Cardiac septum (tissue), 1 donor: ENCODE measurements around the gene SCN8A. TPM values are rescaled to one million over a fixed set of nuclear protein-coding genes. Genes with fewer than 3 reads are reported as not detected.

ENCODE experiments used
- DNase-seq: peaks from one replicate; pipeline ENCODE4 v3.0.0-alpha.2; 2020; ENCODE audit warnings: low spot score
- intact Hi-C: fragments of 100-400 bp; cut with DNase I; formaldehyde crosslinking; loops from one replicate; pipeline ENCODE4 v1.14.0; 2022
- total RNA-seq: library from RNA; stranded (reverse); fragmentation: NEBNext Ultra II Directional; extraction: Animal tissue kit (Norgen Biotek cat#: 25700); gene quantifications from one replicate; pipeline ENCODE4 v1.2.1, GENCODE V29; 2021
- donor health status: DM: no; HTN: no; CAD: no.

SCN8A gene
- total RNA-seq, 1 donor from 2014 or later, result 0.19 TPM

DNA sequence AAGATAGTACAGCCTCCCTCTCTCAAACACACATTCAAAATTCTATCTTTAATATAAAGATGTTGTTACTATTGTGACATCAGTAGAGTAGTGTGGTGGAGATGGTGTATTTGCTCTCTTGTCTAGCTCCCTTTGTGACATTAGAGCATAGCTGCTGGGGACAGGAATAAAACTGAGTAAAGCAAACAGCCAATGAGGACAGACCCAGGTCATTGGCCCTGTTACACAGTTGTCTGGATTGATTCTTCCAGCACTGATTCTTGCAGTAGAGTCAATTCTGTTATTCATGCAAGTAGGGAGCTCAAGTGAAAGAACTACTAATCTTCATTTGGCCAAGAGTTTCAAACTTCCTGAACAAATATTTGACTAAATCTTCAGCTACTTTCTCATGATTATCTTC, 72.4 kb downstream of the SCN8A start:
- intact Hi-C loops, result no loop called here

DNA sequence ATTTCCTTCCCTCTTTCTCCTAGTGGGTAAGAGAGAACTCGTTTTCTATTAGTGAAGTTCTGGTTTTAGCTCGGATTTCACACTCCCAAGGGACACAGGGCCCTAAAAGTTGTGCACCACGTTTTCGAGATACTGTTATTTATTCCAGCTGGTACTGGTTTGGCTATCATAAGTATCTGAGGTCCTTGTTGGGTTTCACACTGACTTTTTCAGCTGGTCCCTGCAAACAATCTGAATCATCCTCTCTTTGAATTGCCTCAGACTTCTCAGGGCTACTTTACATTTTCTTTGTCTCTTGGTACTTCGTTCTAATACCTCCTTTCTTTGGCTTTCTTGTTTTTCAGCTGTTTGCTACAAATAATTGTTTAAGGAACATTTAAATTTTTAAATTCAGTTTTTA, 75.7 kb downstream of the SCN8A start:
- DNase-seq, result no peak
- intact Hi-C loops, result no loop called here

More for the DNA sequence above, 72.4 kb downstream of the SCN8A start:
- DNase-seq, result no peak

DNA sequence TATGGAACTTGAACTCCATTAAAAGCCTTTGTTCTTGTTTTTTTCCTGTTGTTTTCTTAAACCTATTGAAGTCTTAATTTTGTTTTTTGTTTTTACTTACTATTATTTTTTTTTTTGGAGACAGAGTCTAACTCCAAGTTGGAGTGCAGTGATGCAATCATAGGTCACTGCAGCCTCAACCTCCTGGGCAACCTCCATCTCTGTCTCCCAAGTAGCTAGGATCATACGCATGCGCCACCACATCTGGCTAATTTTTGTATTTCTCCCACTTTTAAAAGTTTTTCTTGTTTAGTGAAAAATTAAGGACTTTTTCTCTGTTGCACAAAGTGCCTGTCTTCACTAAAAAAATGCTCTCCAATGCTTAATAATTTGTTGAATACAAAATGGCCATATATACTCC, 76.2 kb downstream of the SCN8A start:
- intact Hi-C loops, result no loop called here

DNA sequence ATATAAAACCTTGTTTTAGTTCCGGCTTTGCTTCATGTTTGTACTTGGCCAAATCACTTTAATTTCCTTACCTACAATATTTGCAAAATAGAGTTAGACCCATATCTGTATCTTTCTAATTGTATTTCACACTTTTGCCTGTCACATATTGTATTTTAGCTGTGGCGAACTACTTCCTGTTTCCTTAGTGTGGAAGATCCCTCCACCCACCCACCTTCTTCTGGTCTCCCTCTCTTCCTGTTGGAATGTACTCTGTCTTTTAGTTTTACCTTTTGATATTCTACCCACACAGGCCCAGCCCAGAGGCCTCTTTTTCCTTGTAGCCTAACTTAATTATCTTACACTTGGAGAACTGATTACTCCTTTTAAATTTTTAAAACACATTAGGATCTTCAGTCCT, 78.2 kb downstream of the SCN8A start:
- no peak for DNase-seq
- intact Hi-C loops, result no loop called here

More for the DNA sequence above, 76.2 kb downstream of the SCN8A start:
- no peak for DNase-seq

DNA sequence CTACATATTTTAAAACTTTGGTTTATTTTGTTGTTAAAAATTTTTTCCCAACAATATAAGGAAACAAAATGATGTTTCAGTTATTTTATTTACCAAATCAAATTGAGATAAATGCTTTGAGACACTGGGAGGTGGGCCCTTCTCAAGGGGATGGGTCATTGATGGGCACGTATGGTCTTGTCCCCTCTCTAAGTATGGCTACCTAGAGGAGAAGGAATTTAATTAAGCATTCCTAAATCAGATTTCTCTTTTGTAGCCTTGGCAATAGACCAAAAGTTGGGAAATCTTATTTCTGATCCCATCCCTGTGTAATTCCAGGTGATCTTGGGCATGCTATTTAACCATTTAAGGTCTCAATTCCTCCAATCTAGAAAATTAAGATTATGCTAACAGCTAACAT, 79.0 kb downstream of the SCN8A start:
- DNase-seq, result no peak
- intact Hi-C loops, result no loop called here

DNA sequence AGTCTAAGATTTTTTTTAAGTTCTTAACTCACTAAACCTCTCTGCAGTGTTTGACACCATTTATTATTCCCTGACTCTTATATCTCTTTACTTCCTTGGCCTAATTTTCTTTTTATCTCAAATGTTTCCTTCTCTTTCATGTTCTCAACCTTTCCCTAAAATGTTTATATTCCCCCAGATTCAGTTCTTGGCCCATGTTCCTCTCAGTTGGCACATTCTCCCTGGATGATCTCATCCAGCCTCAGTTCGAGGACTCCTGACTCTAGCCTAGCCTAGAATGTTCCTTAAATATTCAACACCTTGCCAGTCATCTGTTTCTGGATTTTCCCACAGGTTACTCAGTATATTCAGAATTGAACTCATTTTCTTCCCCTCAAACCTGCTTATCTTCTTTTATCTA, 81.3 kb downstream of the SCN8A start:
- DNase-seq, result no peak
- intact Hi-C loops, result no loop called here

DNA sequence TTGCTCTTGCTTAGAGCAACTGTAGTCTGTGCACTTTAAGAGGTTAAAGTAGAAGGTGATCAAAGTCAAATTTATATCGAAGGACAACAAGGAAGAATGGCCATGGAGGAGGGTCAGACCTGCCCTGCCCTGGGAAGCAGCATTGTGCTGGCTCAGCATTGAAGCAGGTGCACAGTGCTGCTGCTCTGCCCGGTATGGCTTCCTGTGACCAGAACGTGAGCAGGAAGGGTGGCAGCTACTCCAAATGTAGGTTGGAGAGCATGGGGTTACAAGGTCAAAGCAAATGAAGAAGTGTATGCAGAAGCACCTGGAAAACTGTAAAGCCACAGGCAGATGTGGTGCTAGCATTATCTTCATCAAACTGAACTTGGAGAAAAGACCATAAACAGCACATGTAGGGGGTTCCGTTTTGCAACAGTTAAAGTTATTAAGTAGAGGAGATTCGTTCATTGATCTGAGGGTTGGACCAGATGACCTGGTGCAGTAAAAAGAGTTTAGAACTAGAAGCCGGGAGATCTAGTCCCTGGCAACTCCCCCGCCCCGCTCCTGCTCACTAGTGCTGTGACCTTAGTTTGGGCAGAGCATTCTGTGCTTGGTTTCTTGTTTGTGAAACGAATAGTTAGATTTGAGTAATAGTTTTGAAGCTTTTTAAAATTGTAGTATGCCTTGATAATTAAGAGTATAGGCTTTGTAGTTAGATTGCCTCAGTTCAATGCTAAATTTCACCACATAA, 84.2 kb downstream of the SCN8A start:
- intact Hi-C loops, result no loop called here

DNA sequence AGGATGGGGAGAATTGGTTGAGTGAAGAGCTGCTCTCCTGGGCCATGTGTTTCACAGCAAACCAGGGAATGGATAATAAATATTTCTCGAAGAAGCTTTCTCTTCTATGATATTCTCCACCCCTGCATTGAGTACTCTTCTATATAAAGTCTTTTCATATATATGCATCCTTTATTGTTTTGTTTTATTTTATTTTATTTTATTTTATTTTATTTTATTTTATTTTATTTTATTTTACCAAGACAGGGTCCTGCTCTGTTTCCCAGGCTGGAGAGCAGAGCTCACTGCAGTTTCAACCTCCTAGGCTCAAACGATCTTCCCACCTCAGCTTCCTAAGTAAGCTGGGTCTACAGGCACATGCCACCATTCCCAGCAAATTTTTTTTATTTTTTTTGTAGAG, 85.8 kb downstream of the SCN8A start:
- intact Hi-C loops, result no loop called here
- no peak for DNase-seq

More for the DNA sequence above, 84.2 kb downstream of the SCN8A start:
- DNase-seq, result no peak

DNA sequence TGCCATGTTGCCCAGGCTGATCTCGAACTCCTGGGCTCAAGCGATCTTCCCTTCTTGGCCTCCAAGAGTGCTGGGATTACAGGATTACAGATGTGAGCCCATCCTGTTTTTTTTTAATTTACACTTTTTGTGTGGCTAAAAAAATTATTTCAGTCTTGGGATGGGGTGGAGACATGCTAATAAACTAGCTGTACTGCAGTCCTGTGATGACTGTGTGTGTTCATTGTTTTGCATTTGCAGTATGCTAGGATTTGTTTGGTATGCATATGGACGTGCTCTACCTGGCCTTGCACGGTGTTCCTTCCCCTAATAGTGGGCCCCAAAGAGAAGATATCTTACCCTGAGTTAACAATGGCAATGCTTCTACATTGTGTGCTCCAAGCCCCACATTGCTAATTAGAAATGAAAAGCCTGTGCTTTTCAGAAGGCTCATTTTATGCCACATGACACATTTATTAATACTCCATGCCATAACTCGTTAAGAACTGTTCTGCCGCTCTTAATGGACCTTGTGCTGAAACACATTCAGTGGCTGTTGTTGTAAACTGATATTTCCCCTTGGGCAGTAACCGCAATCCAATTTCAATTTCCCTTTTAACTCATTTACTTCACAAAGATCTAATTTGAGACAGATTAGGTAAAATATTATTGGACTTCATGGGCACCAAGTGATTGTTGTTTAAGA, 86.4 kb downstream of the SCN8A start:
- no peak for DNase-seq
- intact Hi-C loops, result no loop called here

DNA sequence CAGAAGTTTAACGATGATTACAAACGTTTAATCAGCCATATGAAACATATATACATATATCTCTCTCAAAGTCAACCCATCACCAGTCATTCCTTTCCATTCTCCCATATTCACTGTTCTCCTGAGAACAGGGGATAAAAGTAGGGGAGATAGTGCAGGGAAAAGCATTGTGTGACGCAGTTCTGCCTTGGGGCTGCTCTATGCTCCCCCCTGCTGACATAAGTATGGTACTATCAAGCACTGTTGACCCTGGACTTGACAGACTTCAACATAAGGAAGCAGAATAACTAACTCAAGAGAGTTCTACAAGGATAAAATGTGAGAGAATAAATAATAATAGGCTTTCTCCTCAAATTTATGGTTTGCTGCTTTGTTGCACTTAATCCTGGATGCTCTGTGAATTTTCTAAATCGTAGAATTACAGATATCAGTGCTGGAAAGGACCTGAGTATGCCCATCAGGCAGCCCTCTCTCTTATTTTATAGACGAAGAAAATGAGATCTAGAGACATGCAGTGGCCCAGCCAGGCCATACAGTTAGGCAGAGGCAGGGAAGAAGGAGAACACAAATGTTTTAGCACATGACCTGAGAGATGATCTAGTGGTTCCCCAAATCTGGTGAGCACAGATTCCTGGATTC, 87.2 kb downstream of the SCN8A start:
- intact Hi-C loops, result no loop called here

DNA sequence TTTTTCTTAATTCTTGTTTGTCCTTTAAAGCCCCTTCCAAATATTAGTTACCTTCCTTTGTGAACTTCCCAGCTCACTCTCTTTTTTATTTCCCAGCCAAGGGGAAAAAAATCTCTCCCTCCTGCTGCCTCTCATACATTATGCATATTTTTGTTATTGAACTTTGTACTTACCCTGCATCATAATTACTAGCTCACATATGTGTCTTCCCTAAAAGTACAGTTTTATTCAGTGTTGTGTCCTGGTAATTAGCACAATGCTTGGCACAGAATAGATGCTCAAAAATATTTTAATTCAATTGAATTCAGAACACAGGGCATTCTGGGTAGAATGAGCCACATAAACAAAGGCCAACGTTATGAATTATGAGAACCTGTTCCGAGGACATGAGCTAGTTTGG, 91.9 kb downstream of the SCN8A start:
- intact Hi-C loops, result loop anchor here (10.0 kb wide), 1 partner anchor 192 kb away; no protein-coding TSS in a partner anchor

More for the DNA sequence above, 87.2 kb downstream of the SCN8A start:
- no peak for DNase-seq

DNA sequence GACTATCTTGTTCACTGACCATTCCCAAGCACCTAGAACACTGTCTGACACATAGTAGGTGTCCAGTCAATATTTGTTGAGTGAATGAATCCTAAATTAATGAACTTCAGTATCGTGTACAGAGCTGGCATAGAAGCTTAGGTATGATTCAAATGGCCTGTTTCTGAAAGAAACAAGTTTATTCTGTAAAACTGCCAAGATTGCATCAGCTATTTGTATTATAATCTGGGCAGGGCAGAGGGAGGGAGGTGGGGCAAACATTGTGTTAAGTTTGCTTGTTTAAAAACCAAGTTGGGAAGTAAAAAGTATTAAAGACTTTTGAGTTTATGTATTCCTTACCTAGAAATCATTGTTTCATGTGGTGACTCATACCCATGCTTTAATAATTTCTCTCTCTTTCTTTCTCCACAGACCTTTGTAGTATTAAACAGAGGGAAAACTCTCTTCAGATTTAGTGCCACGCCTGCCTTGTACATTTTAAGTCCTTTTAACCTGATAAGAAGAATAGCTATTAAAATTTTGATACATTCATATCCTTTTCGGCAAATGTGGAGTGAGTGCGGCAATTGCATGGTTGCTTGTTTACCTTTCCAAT, 92.8 kb downstream of the SCN8A start:
- intact Hi-C loops, result loop anchor here (10.0 kb wide), 1 partner anchor 191 kb away; no protein-coding TSS in a partner anchor

More for the DNA sequence above, 91.9 kb downstream of the SCN8A start:
- DNase-seq, result no peak

DNA sequence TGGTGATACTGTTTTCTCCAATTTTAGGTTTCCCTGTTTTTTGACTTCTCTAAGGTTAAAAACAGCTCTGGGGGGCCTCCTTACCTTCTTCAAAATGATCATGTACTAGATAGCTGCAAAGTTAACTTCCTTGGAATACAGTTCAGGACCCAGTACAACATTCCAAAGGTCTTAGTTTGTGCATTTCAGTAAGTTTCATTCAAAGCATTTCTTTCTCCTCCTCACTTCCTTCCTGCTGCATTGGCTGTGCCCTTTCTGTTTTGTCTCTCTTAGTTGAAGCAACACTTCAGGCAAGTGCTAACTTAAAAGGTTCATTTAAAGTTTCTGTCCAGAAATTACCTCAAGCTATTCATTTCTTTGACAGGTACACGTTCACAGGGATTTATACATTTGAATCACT, 95.7 kb downstream of the SCN8A start:
- no peak for DNase-seq

More for the DNA sequence above, 92.8 kb downstream of the SCN8A start:
- DNase-seq, result no peak

DNA sequence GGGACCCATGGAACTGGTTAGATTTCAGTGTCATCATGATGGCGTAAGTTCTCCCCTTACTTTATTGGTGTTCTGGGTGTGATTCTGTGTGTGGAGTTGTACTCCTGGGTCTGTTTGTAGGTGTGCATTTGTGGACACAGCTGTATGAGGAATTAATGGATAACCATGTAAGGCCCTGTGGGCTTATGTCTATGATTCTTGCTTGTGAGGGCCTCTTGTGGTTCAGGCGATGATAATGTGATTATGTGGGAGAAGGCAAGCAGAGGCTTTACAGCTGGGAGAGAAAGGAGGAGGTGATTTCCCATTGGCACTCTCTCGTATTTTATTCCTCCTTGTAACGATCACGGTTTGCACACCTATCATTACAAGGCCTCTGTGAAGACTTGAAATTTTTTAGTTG, 96.1 kb downstream of the SCN8A start:
- no peak for DNase-seq
- intact Hi-C loops, result loop anchor here (10.0 kb wide), 1 partner anchor 188 kb away; no protein-coding TSS in a partner anchor

More for the DNA sequence above, 95.7 kb downstream of the SCN8A start:
- intact Hi-C loops, result loop anchor here (10.0 kb wide), 1 partner anchor 188 kb away; no protein-coding TSS in a partner anchor

DNA sequence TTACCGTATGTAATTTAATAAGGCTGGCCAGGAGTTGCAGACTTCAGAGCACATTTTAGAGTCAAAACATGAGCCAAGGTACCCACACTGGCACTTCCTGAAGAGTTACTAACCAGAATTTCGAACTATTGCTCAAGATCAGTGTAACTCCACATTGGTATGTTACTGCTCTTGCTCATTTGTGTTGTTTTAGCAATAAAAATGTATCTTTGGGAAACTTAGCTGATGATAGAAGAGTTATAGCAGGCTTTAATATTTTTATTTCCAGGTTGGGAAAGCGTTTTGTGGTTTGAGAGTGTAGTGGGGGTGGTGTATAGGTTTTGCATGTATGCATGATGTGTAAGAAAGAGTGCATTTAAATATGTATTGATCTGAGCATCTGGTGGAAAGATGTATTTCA, 96.6 kb downstream of the SCN8A start:
- intact Hi-C loops, result loop anchor here (10.0 kb wide), 1 partner anchor 187 kb away; no protein-coding TSS in a partner anchor
- DNase-seq, result no peak

DNA sequence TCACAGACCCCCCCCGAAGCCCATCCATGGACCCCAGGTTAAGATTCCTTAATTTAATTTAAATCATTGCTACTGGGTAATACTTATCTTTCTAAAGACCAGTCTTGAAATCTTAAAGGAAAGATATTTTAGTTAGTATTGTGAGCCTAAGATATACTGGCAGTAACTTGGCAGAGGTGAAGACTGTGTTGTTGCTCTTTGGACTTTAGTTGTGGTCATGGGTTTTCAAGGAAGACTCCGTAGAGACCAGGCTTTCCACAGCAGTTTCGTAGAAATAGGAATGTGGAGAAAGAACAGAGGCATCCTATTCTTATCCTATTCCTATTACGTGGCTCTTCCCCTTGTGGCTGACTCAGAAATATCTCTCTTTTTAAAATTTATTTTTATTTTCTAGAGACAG, 99.0 kb downstream of the SCN8A start:
- intact Hi-C loops, result loop anchor here (10.0 kb wide), 1 partner anchor 185 kb away; no protein-coding TSS in a partner anchor
- no peak for DNase-seq

DNA sequence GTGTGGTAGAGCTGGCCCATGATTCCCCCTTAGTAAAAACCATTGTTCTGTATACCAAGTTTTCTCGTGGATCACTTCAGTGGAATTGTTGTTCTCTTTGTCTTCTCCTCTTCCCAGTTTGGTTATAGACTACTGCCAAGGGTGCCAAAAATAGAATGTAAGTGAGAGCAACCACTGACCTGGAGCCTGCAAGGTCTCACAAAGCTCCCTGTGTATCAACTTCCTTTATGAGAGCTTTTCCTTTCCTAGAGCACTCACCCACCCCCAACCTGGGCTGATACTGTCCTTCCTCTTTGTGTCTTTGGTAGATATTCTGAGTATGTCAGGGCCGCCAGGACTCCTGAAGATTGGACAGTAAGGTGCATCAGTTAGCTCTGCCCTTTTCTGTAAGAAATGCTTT, 101.0 kb downstream of the SCN8A start:
- DNase-seq, result no peak
- intact Hi-C loops, result no loop called here

DNA sequence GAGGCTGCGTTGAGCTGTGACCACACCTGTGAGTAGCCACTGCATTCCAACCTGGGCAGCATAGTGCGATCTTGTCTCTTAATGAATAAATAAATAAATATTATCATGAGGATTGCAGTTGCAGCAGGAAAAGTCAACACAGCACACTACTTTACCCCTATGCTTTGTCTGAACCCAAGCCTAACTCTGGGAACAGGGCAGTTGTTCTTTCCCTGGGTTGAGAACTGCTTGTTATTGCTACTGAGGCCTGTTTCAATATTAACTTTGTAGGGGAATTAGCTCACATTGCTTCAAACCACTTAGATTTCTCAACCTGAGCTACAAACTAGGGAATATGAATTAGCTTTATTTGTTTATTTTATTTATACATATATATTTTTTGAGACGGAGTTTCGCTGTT, 102.5 kb downstream of the SCN8A start:
- intact Hi-C loops, result no loop called here
- no peak for DNase-seq

DNA sequence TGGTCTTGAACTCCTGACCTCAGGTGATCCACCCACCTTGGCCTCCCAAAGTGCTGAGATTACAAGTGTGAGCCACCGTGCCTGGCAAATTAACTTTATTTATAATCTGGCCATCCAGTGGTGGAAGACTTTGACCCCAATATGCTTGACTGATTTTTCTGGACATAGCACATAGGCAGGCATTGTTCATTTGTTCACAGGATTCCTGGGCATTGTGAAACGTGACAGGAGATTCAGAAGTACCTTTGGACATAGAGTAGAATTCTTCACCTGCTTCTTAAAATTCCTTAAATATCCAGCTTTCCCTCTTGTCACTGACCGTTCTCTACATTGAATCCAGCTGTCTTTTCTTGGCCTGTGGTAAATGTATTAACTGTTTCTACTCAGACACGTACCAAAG, 103.1 kb downstream of the SCN8A start:
- intact Hi-C loops, result no loop called here
- DNase-seq, result no peak
